CD4-positive, alpha-beta T cell treated with Interleukin-1 beta for 1 hour (primary cell): ENCODE results near the gene MON2.
"Not testable (repeated sequence)": the region's sequence is repeated elsewhere in the genome, so short reads cannot be mapped to it uniquely, and the experiment has no call there.

ENCODE experiments used
- DNase-seq, 2 donors: peaks; one replicate each; pipeline ENCODE4 v3.0.0-alpha.2; 2020 to 2022

The MON2 gene, protein sequence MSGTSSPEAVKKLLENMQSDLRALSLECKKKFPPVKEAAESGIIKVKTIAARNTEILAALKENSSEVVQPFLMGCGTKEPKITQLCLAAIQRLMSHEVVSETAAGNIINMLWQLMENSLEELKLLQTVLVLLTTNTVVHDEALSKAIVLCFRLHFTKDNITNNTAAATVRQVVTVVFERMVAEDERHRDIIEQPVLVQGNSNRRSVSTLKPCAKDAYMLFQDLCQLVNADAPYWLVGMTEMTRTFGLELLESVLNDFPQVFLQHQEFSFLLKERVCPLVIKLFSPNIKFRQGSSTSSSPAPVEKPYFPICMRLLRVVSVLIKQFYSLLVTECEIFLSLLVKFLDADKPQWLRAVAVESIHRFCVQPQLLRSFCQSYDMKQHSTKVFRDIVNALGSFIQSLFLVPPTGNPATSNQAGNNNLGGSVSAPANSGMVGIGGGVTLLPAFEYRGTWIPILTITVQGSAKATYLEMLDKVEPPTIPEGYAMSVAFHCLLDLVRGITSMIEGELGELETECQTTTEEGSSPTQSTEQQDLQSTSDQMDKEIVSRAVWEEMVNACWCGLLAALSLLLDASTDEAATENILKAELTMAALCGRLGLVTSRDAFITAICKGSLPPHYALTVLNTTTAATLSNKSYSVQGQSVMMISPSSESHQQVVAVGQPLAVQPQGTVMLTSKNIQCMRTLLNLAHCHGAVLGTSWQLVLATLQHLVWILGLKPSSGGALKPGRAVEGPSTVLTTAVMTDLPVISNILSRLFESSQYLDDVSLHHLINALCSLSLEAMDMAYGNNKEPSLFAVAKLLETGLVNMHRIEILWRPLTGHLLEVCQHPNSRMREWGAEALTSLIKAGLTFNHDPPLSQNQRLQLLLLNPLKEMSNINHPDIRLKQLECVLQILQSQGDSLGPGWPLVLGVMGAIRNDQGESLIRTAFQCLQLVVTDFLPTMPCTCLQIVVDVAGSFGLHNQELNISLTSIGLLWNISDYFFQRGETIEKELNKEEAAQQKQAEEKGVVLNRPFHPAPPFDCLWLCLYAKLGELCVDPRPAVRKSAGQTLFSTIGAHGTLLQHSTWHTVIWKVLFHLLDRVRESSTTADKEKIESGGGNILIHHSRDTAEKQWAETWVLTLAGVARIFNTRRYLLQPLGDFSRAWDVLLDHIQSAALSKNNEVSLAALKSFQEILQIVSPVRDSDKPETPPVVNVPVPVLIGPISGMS (N-terminal part only)

DNA sequence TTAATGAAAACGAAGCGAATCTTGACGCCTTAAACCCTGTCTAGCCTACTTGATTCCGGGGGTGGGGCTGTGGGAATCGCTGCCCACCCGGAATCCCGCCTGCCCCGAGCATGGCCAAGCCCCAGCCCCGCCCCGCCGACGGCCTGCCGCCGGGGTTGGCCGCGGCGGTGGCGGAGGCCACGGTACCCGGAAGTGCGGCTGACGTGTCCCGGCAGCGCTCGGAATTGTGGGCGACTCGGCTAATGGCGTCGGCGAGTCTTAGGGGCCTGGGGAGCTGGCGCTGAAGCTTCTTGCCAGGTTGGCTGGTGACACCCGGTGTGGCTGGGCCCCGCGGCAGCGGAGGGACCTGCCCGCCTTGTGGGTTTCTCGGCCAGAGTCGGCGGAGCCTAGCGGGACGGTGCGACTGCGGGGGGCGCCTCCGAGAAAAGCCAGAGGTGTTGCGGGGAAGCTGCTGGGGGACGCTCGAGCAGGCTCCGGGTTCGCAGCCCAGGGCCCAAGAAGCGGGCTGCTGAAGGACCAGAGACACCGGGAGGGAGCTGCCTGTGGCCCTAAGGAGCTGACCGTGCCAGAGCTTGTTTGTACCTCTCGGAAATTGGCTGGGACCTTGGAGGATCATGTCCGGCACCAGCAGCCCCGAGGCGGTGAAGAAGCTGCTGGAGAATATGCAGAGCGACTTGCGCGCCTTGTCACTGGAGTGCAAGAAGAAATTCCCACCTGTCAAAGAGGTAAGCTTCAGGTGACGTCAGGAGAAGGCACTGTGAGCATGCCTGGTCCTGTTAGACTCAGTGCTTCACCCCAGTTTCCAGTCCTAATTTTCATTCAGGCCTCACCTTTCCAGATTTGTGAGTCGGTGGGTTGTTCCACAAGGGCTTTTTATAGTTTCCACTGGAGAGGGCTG, at the start of gene MON2:
MON2 (plus strand) TSS at position 233 of the 898 bp plus-strand sequence; CDS start at position 615, 382 bp downstream.
- DNase-seq = peak; percentile 87 to 88

DNA sequence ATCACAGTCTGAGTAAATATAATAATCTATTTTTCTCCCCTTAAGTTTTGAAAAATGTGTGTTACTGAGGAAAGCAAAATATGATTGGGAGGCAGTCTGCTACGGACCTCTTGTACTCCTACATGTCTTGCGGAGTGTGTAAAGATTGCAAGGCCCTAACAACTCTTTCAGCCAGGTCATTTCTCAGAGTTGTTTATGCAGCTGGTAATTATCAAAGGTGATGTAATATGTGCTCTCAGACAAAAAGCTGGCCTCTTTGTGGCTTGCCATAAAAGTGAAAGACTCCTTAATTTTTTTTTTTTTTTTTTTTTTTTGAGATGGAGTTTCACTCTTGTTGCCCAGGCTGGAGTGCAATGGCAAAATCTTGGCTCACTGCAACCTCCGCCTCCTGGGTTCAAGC, 40.5 kb upstream of the MON2 start:
- DNase-seq = no peak

DNA sequence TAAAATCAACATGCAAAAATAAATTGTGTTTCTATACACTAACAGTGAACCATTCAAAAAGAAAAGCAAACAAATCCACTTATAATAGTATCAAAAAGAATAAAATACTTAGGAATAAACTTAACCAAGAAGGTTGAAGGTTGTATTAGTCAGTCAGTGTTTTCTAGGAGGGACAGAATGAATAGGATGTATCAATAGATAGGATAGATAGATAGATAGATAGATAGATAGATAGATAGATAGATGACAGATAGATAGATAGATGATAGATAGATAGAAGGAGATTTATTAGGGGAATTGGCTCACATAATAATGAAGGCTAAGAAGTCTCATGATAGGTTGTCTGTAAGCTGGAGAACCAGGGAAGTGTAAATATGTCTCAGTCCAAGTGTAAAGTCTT, 37.2 kb upstream of the MON2 start:
- no peak for DNase-seq

DNA sequence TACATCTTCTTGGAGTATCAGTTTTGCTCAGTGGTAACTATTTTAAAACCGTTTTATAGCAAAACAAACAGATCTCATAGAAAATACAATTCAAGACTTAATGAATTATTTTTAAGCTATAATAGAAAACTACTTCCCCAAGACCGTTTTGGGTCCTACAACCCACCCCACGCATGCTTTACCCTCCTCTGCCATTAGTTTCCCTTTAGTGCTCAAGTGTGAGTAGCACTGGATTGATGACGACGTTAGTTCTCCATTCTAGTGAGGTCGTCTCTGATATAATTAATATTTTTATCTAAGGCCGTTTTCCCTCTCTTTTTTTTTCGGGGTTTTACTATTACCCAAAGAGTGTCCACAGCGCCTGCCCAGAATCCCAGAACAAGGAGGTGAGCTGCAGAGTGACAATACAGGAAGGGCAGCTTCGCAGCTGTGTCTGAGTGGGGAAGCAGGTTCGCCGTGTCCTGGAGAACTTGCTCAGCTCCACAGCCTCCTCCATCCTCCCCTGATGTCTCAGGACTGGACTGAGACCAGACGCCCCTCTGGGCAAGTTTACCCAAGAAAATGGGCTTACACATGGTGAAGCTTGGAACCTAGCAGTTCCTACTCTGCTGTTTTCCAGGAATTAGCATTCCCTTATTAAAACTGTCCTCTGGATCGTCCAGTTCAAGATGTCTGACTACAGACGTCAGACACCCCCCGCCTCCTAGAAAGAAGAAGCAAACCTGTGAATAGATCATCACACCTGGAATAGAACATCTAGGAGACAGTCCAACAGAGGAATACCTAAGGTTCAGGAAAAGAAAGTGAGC, 31.9 kb upstream of the MON2 start:
- DNase-seq = no peak

DNA sequence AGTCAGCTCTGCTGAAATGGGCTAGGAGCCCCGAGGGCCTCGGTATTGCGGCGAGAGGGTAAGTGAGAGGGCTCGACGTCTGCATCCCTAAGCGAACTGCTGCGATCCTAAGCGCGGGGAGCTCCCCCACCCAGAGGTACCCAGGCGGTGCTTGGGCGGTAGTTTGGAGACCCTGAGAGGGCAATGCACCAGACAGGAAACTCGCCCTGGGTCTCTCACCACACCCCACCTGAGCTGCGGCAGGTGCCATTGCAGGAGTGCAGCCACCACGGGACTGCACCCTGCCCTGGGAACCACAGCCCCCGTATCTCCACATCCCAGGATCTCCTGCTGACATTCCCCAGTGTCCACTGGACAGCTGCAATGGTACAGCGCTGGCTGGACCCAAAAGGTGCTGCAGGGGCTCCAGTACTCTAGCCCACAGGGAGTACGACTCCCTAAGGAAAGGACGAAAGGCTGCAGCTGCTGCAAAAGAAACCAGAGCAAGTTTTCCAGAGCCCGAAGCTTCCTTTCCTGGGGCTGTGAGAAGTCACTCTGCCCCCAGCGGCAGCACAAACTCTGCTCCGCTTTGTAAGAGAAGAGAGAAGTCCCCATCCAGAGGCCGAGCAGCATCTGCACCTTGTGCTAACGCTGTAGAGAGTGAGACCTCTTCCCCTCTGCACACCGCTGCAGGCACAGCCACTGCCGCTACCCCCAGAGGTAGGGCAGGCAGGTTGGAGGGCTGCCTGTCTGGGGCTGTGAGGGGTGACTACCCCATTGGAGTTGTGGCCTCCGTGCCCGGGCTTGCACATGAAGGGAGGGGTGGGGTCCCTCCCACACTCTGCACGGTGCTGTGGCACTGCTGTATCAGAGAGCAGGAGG, 31.1 kb upstream of the MON2 start:
- DNase-seq = peak; percentile 10 to 28

DNA sequence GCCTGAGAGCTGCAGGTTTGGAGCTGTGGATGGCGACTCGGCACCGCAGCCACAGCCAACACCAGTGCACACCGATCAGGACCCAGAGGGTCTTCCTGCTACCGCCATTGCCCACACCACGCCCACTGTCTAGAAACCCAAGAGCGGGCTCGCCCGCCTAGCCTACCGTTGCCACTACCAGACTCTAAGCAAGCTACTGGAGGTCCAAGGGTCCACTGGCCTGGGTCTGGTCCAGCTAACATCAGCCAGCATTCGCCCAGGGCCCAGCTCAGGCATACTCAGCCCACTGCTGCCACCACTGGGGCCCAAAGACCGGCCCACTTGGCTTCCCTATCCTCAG, 30.5 kb upstream of the MON2 start:
- no peak for DNase-seq

DNA sequence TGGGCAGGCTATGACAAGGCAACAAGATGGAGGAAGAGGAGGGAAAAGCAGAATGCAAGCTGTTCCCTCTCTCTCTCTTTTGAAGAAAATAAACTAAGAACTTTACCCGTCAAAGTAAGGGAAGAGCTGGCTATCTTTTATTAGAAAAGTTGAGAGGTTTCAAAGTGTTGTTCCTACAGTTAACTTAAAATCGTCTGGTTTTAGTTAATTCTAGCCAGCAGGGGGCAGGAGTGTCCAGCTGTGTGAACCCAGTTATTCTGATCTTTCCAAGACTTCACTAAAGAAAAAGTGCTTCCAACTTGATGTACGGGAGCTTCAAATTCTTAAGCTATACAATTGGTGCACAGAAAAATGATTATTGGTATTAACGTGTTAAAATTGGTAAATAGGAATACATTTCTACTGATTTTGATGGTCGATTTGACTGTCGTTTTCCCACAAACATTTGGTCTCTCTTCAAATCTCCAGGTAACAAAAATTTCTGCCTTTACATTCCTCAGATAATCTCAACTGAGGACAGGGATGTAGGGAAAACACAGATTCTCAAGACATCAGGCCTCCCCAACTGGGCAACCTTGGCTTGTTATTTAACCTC, 28.4 kb upstream of the MON2 start:
- peak; percentile 14 to 61 for DNase-seq

DNA sequence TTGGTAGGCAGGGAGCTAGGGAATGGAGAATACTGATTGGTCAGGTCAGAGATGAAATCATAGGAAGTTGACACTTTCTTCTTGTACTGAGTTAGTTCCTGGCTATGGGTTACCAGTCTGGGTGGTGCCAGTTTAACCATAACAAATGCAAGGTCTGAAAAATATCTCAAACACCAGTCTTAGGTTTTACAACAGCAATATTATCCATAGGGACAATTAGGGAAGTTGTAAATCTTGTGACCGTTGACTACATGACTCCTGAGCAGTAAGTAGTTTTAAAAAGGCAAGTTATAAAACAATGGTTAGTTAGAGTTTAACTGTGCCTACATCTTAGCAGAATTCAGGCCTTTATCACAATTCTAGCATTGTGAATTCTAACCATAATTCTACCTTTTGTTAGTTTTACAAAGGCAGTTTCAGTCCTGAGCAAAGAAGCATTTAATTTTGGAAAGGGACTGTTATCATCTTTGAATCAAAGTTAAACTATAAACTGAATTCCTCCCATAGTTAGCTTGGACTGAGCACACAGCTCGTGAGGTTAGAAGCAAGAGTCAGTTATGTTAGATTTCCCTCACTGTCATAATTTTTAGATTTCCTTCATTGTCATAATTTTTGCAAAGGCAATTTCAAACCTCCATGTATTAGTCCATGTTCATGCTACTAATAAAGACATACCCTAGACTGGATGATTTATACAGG, 19.7 kb upstream of the MON2 start:
- no peak for DNase-seq

DNA sequence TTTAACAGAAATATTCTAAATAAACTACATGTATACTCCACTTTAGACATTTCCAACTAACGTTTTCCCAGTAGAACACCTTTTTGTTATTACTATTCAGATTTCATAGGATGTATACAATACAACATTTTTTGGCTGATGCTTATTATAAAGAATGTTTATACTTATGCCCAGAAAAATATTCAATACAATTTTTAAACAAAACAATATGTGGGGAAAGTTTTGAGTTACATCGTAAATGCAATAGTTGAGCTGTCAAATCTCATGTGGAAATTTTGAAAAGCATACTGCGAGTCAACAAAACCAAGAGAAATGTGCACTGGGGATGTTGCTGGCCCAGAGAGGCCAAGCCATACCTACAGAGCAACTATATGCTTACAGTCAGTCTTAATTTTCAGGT, 18.2 kb upstream of the MON2 start:
- no peak for DNase-seq

DNA sequence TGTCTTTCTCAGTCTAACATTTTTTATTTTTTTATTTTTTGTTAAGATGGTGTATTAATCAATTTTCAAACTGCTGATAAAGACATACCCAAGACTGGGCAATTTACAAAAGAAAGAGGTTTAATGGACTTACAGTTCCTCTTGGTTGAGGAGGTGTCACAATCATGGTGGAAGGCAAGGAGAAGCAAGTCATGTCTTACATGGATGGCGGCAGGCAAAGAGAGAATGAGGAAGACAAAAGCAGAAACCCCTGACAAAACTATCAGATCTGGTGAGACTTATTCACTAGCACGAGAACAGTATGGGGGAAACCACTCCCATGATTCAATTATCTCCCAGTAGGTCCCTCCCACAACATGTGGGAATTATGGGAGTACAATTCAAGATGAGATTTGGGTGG, 11.2 kb upstream of the MON2 start:
- not testable (repeated sequence) for DNase-seq

DNA sequence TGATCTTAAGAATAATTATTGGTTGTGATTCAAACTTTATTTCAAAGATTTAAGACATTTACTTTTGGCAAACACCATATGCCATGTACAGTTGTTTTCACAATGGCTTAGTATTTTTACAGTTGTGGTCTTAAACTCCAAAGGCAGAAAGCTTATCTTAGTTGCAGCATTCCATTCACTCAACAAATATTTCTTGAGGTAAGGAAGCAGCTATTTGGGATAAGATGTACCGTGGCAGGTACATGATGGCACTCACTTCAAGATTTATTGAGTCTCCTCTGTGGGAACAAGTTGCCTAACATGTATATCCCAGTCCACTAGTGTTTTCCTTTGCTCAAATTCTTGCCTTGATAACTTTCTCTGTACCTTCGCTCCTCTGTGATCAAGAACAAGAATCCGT, 8.0 kb upstream of the MON2 start:
- no peak for DNase-seq

DNA sequence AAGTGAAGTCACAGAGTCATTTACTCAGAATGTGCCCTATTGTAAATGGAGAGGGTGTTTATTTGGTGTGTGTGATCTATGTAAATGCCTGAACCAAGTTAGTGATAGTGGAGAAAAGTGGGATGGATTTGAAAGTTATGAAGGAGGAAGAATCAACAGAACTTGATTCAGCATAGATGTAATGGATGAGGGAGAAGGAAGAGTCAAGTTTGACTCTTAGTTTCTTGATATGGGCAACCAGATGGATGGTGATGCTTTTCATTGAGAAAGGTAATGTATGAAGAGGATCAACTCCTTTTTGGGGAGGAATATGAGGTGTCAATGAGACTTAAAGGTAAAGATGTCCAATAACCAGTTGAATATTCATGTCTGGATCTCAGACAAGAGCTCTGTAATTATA, 6.7 kb upstream of the MON2 start:
- no peak for DNase-seq

DNA sequence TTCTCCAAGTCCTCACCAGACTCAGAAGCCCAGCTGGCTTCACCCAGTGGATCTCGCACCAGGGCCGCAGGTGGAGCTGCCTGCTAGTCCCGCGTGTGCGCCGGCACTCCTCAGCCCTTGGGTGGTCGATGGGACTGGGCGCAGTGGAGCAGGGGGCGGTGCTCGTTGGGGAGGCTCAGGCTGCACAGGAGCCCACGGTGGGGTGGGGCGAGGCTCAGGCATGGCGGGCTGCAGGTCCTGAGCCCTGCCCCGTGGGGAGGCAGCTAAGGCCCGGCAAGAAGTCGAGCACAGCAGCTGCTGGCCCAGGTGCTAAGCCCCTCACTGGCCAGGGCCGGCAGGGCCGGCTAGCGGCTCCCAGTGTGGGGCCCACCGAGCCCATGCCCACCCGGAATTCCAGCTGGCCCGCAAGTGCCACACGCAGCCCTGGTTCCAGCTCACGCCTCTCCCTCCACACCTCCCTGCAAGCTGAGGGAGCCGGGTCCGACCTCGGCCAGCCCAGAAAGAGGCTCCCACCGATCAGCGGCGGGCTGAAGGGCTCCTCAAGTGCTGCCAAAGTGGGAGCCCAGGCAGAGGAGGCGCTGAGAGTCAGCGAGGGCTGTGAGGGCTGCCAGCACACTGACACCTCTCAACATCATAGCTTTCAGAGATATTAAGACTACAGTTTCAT, 5.3 kb upstream of the MON2 start:
- DNase-seq = not testable (repeated sequence)

DNA sequence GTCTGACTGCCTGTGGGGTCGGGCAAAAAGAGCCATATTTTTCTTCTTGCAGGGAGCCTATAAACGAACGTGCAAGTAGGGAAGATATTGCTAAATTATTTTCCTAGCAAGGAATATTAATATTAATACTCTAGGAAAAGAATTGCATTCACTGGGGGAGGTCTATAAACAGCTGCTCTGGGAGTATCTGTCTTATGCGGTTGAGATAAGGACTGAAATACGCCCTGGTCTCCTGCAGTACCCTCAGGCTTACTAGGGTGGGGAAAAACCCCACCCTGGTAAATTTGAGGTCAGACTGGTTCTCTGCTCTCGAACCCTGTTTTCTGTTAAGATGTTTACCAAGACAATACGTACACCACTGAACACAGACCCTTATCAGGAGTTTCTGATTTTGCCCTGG, 3.4 kb upstream of the MON2 start:
- DNase-seq = not testable (repeated sequence)

DNA sequence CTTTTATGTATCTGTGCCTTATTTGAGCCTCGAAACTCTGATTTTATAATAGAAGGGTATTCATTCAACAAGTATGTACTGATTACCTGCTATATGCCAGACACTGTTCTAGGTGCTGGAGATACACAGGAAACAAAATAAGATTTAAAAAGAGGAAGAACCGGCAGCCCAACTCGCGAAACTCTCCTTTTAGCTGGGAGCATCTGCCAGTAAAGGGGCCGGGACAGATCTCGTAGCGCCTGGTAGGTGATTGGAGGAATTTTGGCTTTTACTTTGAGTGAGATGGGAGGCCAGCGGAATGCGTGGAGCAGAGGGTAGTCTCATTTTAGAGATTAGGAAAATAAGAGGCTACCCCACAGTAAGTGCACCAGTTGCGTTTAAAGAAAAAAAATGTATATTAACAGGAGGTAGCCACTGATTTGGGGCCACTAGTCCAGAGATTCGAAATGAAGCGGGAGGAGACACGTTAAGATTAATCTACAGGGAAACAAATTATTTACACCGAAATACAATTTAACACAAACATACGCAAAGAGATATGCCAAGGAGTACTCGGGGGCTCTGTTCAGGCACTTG, 520 bp upstream of the MON2 start:
- DNase-seq = peak; percentile 27 to 35

DNA sequence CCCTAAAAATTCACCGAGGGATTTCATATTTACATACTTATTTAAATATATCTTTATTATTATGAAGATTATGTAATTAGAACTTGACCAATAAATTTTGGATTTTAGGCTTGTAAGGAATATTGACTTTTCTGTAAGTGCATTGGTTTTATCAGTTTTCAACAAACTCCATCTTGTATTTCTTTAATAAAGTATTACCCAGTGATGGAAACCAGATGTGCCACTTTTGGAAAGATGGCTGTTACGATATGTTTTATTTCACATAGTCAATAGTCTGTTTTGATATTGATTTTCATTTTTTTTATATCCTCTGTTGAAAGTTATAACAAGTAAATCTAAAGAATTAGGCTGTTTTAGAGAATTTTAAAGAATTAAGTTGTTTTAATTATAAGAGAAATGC, 1.8 kb downstream of the MON2 start:
- DNase-seq = no peak

DNA sequence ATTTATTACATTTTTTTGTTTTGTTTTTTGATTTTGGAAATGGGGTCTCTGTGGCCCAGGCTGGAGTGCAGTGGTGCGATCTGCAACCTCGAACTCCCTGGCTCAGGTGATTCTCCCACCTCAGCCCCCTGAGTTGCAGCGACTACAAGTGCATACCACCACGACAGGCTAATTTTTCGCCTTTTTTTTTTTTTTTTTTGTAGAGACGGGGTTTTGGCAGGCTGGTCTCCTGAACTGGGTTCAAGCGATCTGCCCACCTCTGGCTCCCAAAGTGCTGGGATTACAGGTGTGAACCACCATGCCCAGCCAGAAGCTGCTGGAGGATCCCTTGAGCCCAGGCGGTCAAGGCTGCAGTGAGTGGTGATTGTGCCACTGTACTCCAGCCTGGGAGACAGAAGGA, 2.3 kb downstream of the MON2 start:
- no peak for DNase-seq

DNA sequence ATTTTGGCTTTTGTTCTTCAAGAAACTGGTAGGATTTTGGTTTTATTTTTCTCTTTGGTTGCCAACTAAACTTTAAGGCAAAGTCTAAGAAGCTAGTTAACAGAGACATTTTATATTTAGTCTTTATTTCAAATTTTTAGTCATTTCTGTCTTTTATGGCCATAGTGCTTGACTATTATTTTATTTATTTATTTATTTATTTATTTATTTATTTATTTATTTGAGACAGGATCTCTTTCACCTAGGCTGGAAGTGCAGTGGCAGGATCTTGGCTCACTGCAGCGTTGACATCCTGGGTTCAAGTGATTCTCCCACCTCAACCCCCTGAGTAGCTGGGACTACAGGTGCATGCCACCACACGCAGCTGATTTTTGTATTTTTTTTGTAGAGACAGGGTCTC, 3.1 kb downstream of the MON2 start:
- DNase-seq = no peak
